ENCODE results near the gene ERCC6. TPM values are rescaled to one million over a fixed set of nuclear protein-coding genes. Genes with fewer than 3 reads are reported as not detected.

Gene ERCC6
- total RNA-seq, 5 donors from 2014 or later (not counting 1 experiment from before 2014, with no cell fraction given) = 34.6 to 40.7 (median 39.1) TPM

- Histone ChIP-seq H3K9me3 (no peaks in the 10 kb centered on the region), H3K4me3 (ENCODE audit: control insufficient read depth in 1 of 2, extremely low read depth in 1 of 2, low read length in 1 of 2) (no peak overlapping the region), H3K27ac (ENCODE audit: low read length) (no peak overlapping the region), H3K36me3 (ENCODE audit: control insufficient read depth in 2 of 2, extremely low read depth in 1 of 2, insufficient read depth in 1 of 2, low read length in 1 of 2) (peaks cover 0 to 4% of the 10 kb centered on the region in 2 donors), H3K27me3 (replicated peaks in 1 of 2; ENCODE audit: control insufficient read depth in 2 of 2, extremely low read depth in 1 of 2, insufficient read depth in 2 of 2, low read length in 1 of 2) (peaks cover 0 to 2% of the 10 kb centered on the region in 2 experiments), H3K4me1 (ENCODE audit: control insufficient read depth in 1 of 2, extremely low read depth in 1 of 2, insufficient read depth in 2 of 2, low read length in 2 of 2) (peaks cover 14 to 19% of the 10 kb centered on the region in 2 experiments)
- CTCF ChIA-PET = interaction anchor here (0.8 to 6.7 kb wide), 5 partner anchors 10 to 102 kb away, joined by 3 to 80 read pairs (median 5); no protein-coding TSS in a partner anchor
- Mint-ChIP-seq H3K4me3 (no peak overlapping the region), H3K36me3 (peaks cover 39% of the 10 kb centered on the region), H3K27me3 (peaks cover 1 to 10% of the 10 kb centered on the region in 2 donors), H3K4me1 (peaks cover 29 to 34% (median 32%) of the 10 kb centered on the region in 3 donors), H3K27ac (no peak overlapping the region), H3K9me3 (no peaks in the 10 kb centered on the region)
- no peak for DNase-seq
- no peak for ATAC-seq (replicated peaks in 1 of 4)
- POLR2A ChIA-PET = no interaction called here
- WGBS (ENCODE audit: insufficient coverage) = no CpG with 5 or more reads among the region's 4 CpGs
Measured at GRCh38 chr10:49509771-49510303, 29.1 kb downstream of the ERCC6 start.

- Mint-ChIP-seq H3K36me3 (peaks cover 35% of the 10 kb centered on the region), H3K27me3 (peaks cover 1 to 7% of the 10 kb centered on the region in 2 donors), H3K4me3 (peak overlapping the region in 1 of 3 donors; percentile 7), H3K4me1 (peaks cover 23 to 34% (median 32%) of the 10 kb centered on the region in 3 donors), H3K9me3 (no peaks in the 10 kb centered on the region), H3K27ac (peak overlapping the region in 1 of 2 donors; percentile 38)
- WGBS (ENCODE audit: insufficient coverage) = no CpG with 5 or more reads among the region's 4 CpGs
- POLR2A ChIA-PET = no interaction called here
- H3K4me1 ChIP-seq (ENCODE audit: control insufficient read depth in 1 of 2, extremely low read depth in 1 of 2, insufficient read depth in 2 of 2, low read length in 2 of 2) = peaks cover 14 to 19% of the 10 kb centered on the region in 2 experiments
- peaks cover 0 to 8% of the 10 kb centered on the region in 2 donors for H3K36me3 ChIP-seq (ENCODE audit: control insufficient read depth in 2 of 2, extremely low read depth in 1 of 2, insufficient read depth in 1 of 2, low read length in 1 of 2)
- peak in 2 of 4 experiments; percentile 10 to 21 for ATAC-seq (replicated peaks in 1 of 4)
- no peak overlapping the region for H3K4me3 ChIP-seq (ENCODE audit: control insufficient read depth in 1 of 2, extremely low read depth in 1 of 2, low read length in 1 of 2)
- DNase-seq = peak in 1 of 35 experiments; percentile 4
- H3K27me3 ChIP-seq (replicated peaks in 1 of 2; ENCODE audit: control insufficient read depth in 2 of 2, extremely low read depth in 1 of 2, insufficient read depth in 2 of 2, low read length in 1 of 2) = peaks cover 0 to 2% of the 10 kb centered on the region in 2 experiments
- H3K27ac ChIP-seq (ENCODE audit: low read length) = no peak overlapping the region
- CTCF ChIA-PET = interaction anchor here (1.3 to 6.7 kb wide), 3 partner anchors 31 to 101 kb away, joined by 3 to 80 read pairs (median 46); partner anchors contain the start of gene ERCC6 (in 1 of the 2)
- H3K9me3 ChIP-seq = no peaks in the 10 kb centered on the region
Measured at GRCh38 chr10:49508654-49509053, 30.3 kb downstream of the ERCC6 start.

- ATAC-seq (replicated peaks in 1 of 4) (peak; percentile 79 to 96 (median 90)), DNase-seq (peak in 19 of 35 experiments; percentile 2 to 68 (median 14))
- peaks cover 23 to 34% (median 32%) of the 10 kb centered on the region in 3 donors for H3K4me1 Mint-ChIP-seq
- H3K27ac ChIP-seq (ENCODE audit: low read length) = no peak overlapping the region
- peaks cover 0 to 8% of the 10 kb centered on the region in 2 donors for H3K36me3 ChIP-seq (ENCODE audit: control insufficient read depth in 2 of 2, extremely low read depth in 1 of 2, insufficient read depth in 1 of 2, low read length in 1 of 2)
- no peaks in the 10 kb centered on the region for H3K9me3 Mint-ChIP-seq
- no CpG with 5 or more reads among the region's 4 CpGs for WGBS (ENCODE audit: insufficient coverage)
- no peaks in the 10 kb centered on the region for H3K9me3 ChIP-seq
- H3K27me3 Mint-ChIP-seq = peaks cover 1 to 7% of the 10 kb centered on the region in 2 donors
- H3K4me1 ChIP-seq (ENCODE audit: control insufficient read depth in 1 of 2, extremely low read depth in 1 of 2, insufficient read depth in 2 of 2, low read length in 2 of 2) = peaks cover 14 to 19% of the 10 kb centered on the region in 2 experiments
- H3K36me3 Mint-ChIP-seq = peaks cover 35% of the 10 kb centered on the region
- peak overlapping the region in 1 of 2 donors; percentile 38 for H3K27ac Mint-ChIP-seq
- ChIA-PET CTCF (interaction anchor here (1.3 to 6.7 kb wide), 3 partner anchors 31 to 100 kb away, joined by 3 to 80 read pairs (median 46); partner anchors contain the start of gene ERCC6 (in 1 of the 2)), POLR2A (no interaction called here)
- H3K4me3 Mint-ChIP-seq = peak overlapping the region in 1 of 3 donors; percentile 7
- H3K4me3 ChIP-seq (ENCODE audit: control insufficient read depth in 1 of 2, extremely low read depth in 1 of 2, low read length in 1 of 2) = no peak overlapping the region
- peaks cover 0 to 2% of the 10 kb centered on the region in 2 experiments for H3K27me3 ChIP-seq (replicated peaks in 1 of 2; ENCODE audit: control insufficient read depth in 2 of 2, extremely low read depth in 1 of 2, insufficient read depth in 2 of 2, low read length in 1 of 2)
Measured at GRCh38 chr10:49508249-49508648, 30.7 kb downstream of the ERCC6 start.

DNA sequence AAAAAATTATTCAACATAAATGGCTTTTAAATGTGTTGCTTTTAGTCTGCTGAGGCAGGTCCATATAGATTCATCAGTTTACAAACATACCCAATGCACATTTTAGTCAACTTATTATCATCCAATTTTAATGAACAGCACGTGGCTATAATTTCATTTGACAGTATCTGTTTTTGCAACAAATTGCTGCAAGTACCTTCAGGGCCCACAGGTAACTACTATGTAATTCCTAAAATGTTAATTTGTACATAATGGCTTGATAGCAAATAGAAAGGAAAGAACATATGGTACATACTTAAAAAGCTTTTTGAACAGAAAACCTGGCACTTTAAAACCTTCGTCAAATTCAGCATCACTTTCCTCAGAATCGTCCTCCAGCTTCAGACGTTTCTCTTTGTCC lies 33.3 kb downstream of the ERCC6 start:
- Mint-ChIP-seq H3K27ac (no peak overlapping the region), H3K4me1 (peaks cover 23 to 34% (median 32%) of the 10 kb centered on the region in 3 donors), H3K27me3 (peaks cover 0 to 6% of the 10 kb centered on the region in 2 donors), H3K9me3 (no peaks in the 10 kb centered on the region), H3K4me3 (no peak overlapping the region), H3K36me3 (peaks cover 38% of the 10 kb centered on the region)
- Histone ChIP-seq H3K4me3 (ENCODE audit: control insufficient read depth in 1 of 2, extremely low read depth in 1 of 2, low read length in 1 of 2) (no peak overlapping the region), H3K9me3 (no peaks in the 10 kb centered on the region), H3K36me3 (ENCODE audit: control insufficient read depth in 2 of 2, extremely low read depth in 1 of 2, insufficient read depth in 1 of 2, low read length in 1 of 2) (peaks cover 0 to 8% of the 10 kb centered on the region in 2 donors), H3K4me1 (ENCODE audit: control insufficient read depth in 1 of 2, extremely low read depth in 1 of 2, insufficient read depth in 2 of 2, low read length in 2 of 2) (peaks cover 14 to 19% of the 10 kb centered on the region in 2 experiments), H3K27me3 (replicated peaks in 1 of 2; ENCODE audit: control insufficient read depth in 2 of 2, extremely low read depth in 1 of 2, insufficient read depth in 2 of 2, low read length in 1 of 2) (no peaks in the 10 kb centered on the region), H3K27ac (ENCODE audit: low read length) (no peak overlapping the region)
- ATAC-seq (replicated peaks in 1 of 4) = no peak
- no peak for DNase-seq
- CTCF ChIA-PET = interaction anchor here in 1 of 2 donors (0.6 kb wide), 1 partner anchor 799 kb away, joined by 5 read pairs; no protein-coding TSS in a partner anchor
- WGBS (ENCODE audit: insufficient coverage) = 96% methylated on average over 3 of the region's 4 CpGs
- POLR2A ChIA-PET = no interaction called here

DNA sequence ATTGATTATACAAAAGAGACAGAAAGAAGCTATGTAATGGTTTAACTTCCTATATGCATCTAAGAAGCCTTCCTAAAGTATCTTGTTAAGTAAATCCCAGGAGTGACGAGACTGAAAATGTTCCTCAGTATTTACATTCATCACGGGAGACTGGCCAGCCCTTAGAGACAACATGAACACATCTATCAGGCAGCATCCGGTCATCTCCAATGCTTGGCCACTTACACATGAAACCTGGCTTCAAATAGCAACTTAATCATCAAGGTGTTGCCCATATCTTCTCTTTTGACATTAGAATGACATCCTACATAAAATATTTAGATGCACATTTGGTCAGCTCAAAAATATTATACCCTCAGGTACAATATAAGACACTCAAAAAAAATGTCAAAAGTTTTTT lies 33.8 kb downstream of the ERCC6 start:
- Histone ChIP-seq H3K9me3 (no peaks in the 10 kb centered on the region), H3K4me3 (ENCODE audit: control insufficient read depth in 1 of 2, extremely low read depth in 1 of 2, low read length in 1 of 2) (no peak overlapping the region), H3K27me3 (replicated peaks in 1 of 2; ENCODE audit: control insufficient read depth in 2 of 2, extremely low read depth in 1 of 2, insufficient read depth in 2 of 2, low read length in 1 of 2) (no peaks in the 10 kb centered on the region), H3K4me1 (ENCODE audit: control insufficient read depth in 1 of 2, extremely low read depth in 1 of 2, insufficient read depth in 2 of 2, low read length in 2 of 2) (peaks cover 14 to 19% of the 10 kb centered on the region in 2 experiments), H3K27ac (ENCODE audit: low read length) (no peak overlapping the region), H3K36me3 (ENCODE audit: control insufficient read depth in 2 of 2, extremely low read depth in 1 of 2, insufficient read depth in 1 of 2, low read length in 1 of 2) (peaks cover 0 to 8% of the 10 kb centered on the region in 2 donors)
- ChIA-PET CTCF (interaction anchor here in 1 of 2 donors (0.6 kb wide), 1 partner anchor 799 kb away, joined by 5 read pairs; no protein-coding TSS in a partner anchor), POLR2A (no interaction called here)
- H3K4me3 Mint-ChIP-seq = no peak overlapping the region
- ATAC-seq (replicated peaks in 1 of 4) = no peak
- peaks cover 23 to 32% (median 28%) of the 10 kb centered on the region in 3 donors for H3K4me1 Mint-ChIP-seq
- H3K36me3 Mint-ChIP-seq = peaks cover 38% of the 10 kb centered on the region
- no peak for DNase-seq
- no peak overlapping the region for H3K27ac Mint-ChIP-seq
- peaks cover 0 to under 1% of the 10 kb centered on the region in 2 donors for H3K27me3 Mint-ChIP-seq
- H3K9me3 Mint-ChIP-seq = no peaks in the 10 kb centered on the region
- 100% methylated on average over 2 of the region's 3 CpGs for WGBS (ENCODE audit: insufficient coverage)

DNA sequence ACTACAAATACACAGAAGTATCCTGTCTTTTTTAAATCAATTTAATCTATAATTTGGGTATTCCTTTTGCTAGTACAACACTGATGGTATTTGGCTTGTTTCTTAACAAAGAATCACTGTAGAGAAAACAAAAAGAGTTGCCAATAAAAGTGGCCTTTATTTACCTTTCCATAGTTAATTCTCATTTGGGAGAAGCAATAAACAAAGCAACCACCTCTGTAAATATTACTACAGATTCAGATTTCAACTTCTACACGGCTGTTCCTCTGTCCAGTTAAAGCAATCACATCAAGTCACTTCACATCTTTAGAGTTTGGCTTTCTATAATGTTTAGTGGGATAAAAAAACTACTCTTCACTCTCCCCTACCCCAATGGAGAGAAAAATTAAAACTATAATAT lies 34.4 kb downstream of the ERCC6 start:
- ChIA-PET POLR2A (no interaction called here), CTCF (no interaction called here)
- DNase-seq (no peak), ATAC-seq (replicated peaks in 1 of 4) (no peak)
- H3K27ac ChIP-seq (ENCODE audit: low read length) = no peak overlapping the region
- H3K4me1 ChIP-seq (ENCODE audit: control insufficient read depth in 1 of 2, extremely low read depth in 1 of 2, insufficient read depth in 2 of 2, low read length in 2 of 2) = peaks cover 14 to 19% of the 10 kb centered on the region in 2 experiments
- WGBS (ENCODE audit: insufficient coverage) = no CpG with 5 or more reads among the region's 1 CpG
- H3K4me1 Mint-ChIP-seq = peaks cover 23 to 32% (median 25%) of the 10 kb centered on the region in 3 donors
- H3K36me3 Mint-ChIP-seq = peaks cover 38% of the 10 kb centered on the region
- H3K27ac Mint-ChIP-seq = no peak overlapping the region
- peaks cover 0 to 8% of the 10 kb centered on the region in 2 donors for H3K36me3 ChIP-seq (ENCODE audit: control insufficient read depth in 2 of 2, extremely low read depth in 1 of 2, insufficient read depth in 1 of 2, low read length in 1 of 2)
- no peaks in the 10 kb centered on the region for H3K9me3 ChIP-seq
- no peaks in the 10 kb centered on the region for H3K27me3 ChIP-seq (replicated peaks in 1 of 2; ENCODE audit: control insufficient read depth in 2 of 2, extremely low read depth in 1 of 2, insufficient read depth in 2 of 2, low read length in 1 of 2)
- no peaks in the 10 kb centered on the region for H3K9me3 Mint-ChIP-seq
- no peak overlapping the region for H3K4me3 Mint-ChIP-seq
- no peaks in the 10 kb centered on the region for H3K27me3 Mint-ChIP-seq
- H3K4me3 ChIP-seq (ENCODE audit: control insufficient read depth in 1 of 2, extremely low read depth in 1 of 2, low read length in 1 of 2) = no peak overlapping the region
